Testis (tissue), 2 donors: Measurements from ENCODE around the gene GPATCH4.

Experiments used
- POLR2A ChIP-seq: fragments of 450-650 bp; IDR thresholded peaks from one replicate; pipeline ENCODE4 v1.6.1; 2017; ENCODE audit warnings: antibody characterized with exemption, mild to moderate bottlenecking, moderate library complexity
- TF ChIP-seq, protein P1 (sequence below), 3 experiments: fragments of 450-650 bp in 2 of 3; fragments of 200-600 bp in 1 of 3; sonication (generic) in 1 of 3; IDR thresholded peaks; one replicate each; pipeline ENCODE4 v1.5.1; 2016 to 2019; ENCODE audit warnings: antibody characterized with exemption in 3 of 3, mild to moderate bottlenecking in 2 of 3, moderate library complexity in 1 of 3

GRCh38 chr1:156595016-156595415 lies 6.3 kb downstream of the GPATCH4 start:
- TF ChIP-seq, protein P1, sequence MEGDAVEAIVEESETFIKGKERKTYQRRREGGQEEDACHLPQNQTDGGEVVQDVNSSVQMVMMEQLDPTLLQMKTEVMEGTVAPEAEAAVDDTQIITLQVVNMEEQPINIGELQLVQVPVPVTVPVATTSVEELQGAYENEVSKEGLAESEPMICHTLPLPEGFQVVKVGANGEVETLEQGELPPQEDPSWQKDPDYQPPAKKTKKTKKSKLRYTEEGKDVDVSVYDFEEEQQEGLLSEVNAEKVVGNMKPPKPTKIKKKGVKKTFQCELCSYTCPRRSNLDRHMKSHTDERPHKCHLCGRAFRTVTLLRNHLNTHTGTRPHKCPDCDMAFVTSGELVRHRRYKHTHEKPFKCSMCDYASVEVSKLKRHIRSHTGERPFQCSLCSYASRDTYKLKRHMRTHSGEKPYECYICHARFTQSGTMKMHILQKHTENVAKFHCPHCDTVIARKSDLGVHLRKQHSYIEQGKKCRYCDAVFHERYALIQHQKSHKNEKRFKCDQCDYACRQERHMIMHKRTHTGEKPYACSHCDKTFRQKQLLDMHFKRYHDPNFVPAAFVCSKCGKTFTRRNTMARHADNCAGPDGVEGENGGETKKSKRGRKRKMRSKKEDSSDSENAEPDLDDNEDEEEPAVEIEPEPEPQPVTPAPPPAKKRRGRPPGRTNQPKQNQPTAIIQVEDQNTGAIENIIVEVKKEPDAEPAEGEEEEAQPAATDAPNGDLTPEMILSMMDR (IDR thresholded peaks at IDR 0.05) = no peak
- no peak for TF ChIP-seq POLR2A
